ENCODE data around the gene PCK1. TPM values are rescaled to one million over a fixed set of nuclear protein-coding genes. Genes with fewer than 3 reads are reported as not detected.

PCK1 gene
- total and polyA plus RNA-seq, 8 donors = 0.12 to 311 (median 0.67) TPM

- Histone ChIP-seq H3K27me3 (peaks cover 0 to 26% (median 10%) of the 10 kb centered on the region in 3 donors), H3K27ac (no peak overlapping the region), H3K4me3 (no peak overlapping the region), H3K9me3 (no peaks in the 10 kb centered on the region), H3K36me3 (no peaks in the 10 kb centered on the region), H3K4me1 (peaks cover 0 to 11% (median 5%) of the 10 kb centered on the region in 4 donors)
- intact Hi-C loops (cut with DNase I; ENCODE audit: low total_unique reads) = no loop called here
- WGBS, 5 donors = 44 to 60% (median 54%) methylated on average over 15 of the region's 15 CpGs
- peak in 1 of 2 donors; percentile 36 for DNase-seq
- TF ChIP-seq EP300 (IDR thresholded peaks at IDR 0.05) (no peak), CTCF (IDR thresholded peaks at IDR 0.05) (no peak), POLR2AphosphoS5 (IDR thresholded peaks at IDR 0.05) (no peak), POLR2A (IDR thresholded peaks at IDR 0.05) (no peak)
These were observed 2.2 kb upstream of the PCK1 start for GRCh38 chr20:57558614-57559288.

GRCh38 chr20:57559289-57559634 lies 1.6 kb upstream of the PCK1 start:
- 86 to 90% (median 88%) methylated on average over 10 of the region's 10 CpGs for WGBS, 5 donors
- no peak for TF ChIP-seq POLR2A (IDR thresholded peaks at IDR 0.05)
- no peak for TF ChIP-seq CTCF (IDR thresholded peaks at IDR 0.05)
- TF ChIP-seq EP300 (IDR thresholded peaks at IDR 0.05) = no peak
- no peak for TF ChIP-seq POLR2AphosphoS5 (IDR thresholded peaks at IDR 0.05)
- Histone ChIP-seq H3K4me3 (no peak overlapping the region), H3K9me3 (no peaks in the 10 kb centered on the region), H3K4me1 (peaks cover 0 to 11% (median 5%) of the 10 kb centered on the region in 4 donors), H3K27ac (no peak overlapping the region), H3K36me3 (no peaks in the 10 kb centered on the region), H3K27me3 (peaks cover 0 to 26% (median 10%) of the 10 kb centered on the region in 3 donors)
- no peak for DNase-seq
- intact Hi-C loops (cut with DNase I; ENCODE audit: low total_unique reads) = no loop called here

DNA sequence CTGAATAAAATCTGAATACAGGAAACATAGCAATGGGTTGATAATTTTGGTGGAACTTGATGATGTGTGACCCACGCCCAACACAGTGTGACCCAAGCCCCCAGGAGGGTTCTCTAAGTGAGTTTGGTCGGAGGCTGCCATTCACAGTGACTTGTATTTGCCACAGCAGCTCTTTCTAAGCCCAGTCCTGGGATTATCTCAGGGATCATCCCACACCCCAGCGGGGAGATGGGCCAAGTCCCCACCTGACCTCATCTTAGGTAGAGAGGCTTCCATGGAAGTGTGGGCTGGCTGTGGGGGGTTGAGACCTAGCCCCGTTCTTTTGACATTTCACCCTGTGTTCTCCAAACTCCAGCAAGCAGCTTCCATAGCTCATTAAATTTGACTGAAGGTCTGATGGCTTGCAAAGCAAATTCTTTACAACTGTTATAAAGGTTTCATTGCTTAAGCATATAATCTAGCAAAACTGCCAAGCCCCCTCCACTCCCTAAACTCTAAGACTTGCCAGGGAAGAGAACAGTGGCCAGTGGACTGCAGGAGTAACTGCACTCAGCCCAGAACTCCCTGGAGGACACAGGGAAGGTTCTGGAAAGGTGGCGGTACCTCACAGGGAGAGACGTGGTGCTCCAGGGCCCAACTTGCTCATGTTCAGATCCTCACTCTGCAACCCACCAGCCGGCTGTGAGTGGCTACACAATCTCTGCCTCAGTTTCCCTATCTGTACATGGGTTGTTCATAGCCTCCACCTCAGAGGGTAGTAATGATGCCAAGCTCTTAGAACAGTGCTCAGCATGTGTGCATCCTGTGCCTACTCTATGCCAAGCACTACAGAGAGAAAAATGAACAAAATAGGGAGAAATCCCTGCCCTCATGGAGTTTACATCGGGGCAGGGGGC lies 1.0 kb upstream of the PCK1 start:
- 81 to 89% (median 83%) methylated on average over 8 of the region's 8 CpGs for WGBS, 5 donors
- Histone ChIP-seq H3K4me1 (peaks cover 0 to 11% (median 5%) of the 10 kb centered on the region in 4 donors), H3K9me3 (no peaks in the 10 kb centered on the region), H3K27ac (no peak overlapping the region), H3K36me3 (no peaks in the 10 kb centered on the region), H3K4me3 (no peak overlapping the region), H3K27me3 (peaks cover 0 to 26% (median 10%) of the 10 kb centered on the region in 3 donors)
- no peak for DNase-seq
- TF ChIP-seq POLR2AphosphoS5 (IDR thresholded peaks at IDR 0.05) (no peak), EP300 (IDR thresholded peaks at IDR 0.05) (no peak), CTCF (IDR thresholded peaks at IDR 0.05) (no peak), POLR2A (IDR thresholded peaks at IDR 0.05) (no peak)
- intact Hi-C loops (cut with DNase I; ENCODE audit: low total_unique reads) = no loop called here

DNA sequence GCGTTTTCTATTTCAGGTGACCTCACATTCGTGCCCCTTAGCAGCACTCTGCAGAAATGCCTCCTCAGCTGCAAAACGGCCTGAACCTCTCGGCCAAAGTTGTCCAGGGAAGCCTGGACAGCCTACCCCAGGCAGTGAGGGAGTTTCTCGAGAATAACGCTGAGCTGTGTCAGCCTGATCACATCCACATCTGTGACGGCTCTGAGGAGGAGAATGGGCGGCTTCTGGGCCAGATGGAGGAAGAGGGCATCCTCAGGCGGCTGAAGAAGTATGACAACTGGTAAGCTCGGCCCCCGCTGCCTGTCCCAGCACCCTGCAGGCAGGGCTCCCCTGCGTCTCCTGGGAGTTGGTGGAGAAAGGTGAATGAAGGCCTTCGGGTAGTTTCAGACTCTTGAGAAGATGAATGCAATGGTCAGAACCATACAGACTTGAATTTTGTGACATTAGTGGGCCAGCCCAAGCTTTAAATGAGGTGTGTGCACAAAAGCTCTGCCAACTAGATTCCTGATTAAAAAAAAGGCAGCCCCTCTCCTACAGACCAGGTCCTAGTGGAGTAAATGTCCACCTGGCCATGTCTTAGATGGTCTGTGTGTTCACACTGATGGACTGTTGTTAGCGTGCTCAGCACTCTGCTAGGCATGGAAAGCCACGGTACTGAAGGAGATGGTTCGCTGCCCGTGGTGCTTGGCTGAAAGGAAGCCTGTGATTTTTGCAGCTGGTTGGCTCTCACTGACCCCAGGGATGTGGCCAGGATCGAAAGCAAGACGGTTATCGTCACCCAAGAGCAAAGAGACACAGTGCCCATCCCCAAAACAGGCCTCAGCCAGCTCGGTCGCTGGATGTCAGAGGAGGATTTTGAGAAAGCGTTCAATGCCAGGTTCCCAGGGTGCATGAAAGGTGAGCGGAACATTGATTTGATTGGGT lies 708 bp downstream of the PCK1 start:
- Histone ChIP-seq H3K4me3 (no peak overlapping the region), H3K9me3 (no peaks in the 10 kb centered on the region), H3K4me1 (peaks cover 0 to 11% (median 5%) of the 10 kb centered on the region in 4 donors), H3K27me3 (peaks cover 0 to 26% (median 4%) of the 10 kb centered on the region in 3 donors), H3K27ac (no peak overlapping the region), H3K36me3 (no peaks in the 10 kb centered on the region)
- TF ChIP-seq POLR2AphosphoS5 (IDR thresholded peaks at IDR 0.05) (no peak), CTCF (IDR thresholded peaks at IDR 0.05) (no peak), EP300 (IDR thresholded peaks at IDR 0.05) (no peak), POLR2A (IDR thresholded peaks at IDR 0.05) (no peak)
- DNase-seq = no peak
- intact Hi-C loops (cut with DNase I; ENCODE audit: low total_unique reads) = no loop called here
- 81 to 87% (median 84%) methylated on average over 24 of the region's 24 CpGs for WGBS, 5 donors

All from stomach (tissue), 9 donors.